Uterus (tissue), 4 donors: ENCODE data around the gene EPPIN. TPM values are rescaled to one million over a fixed set of nuclear protein-coding genes. Genes with fewer than 3 reads are reported as not detected.

Experiments
- DNase-seq, 2 donors: peaks; one replicate each; pipeline ENCODE4 v3.0.0-alpha.2; 2019 to 2020
- H3K27ac ChIP-seq, 2 donors: fragments of 200-600 bp; sonication (generic); 1 replicate in 1 of 2; 2 replicates in 1 of 2; pipeline ENCODE4 v1.5.1; 2016 to 2018
- H3K27me3 ChIP-seq, 2 donors: fragments of 200-600 bp; sonication (generic); one replicate each; pipeline ENCODE4 v1.5.1; 2018 to 2019; ENCODE audit warnings: control low read depth in 1 of 2
- H3K36me3 ChIP-seq, 2 donors: fragments of 200-600 bp; sonication (generic); one replicate each; pipeline ENCODE4 v1.5.1; 2019; ENCODE audit warnings: control low read depth in 1 of 2
- H3K4me1 ChIP-seq, 2 donors: fragments of 200-600 bp; sonication (generic); one replicate each; pipeline ENCODE4 v1.5.1; 2018 to 2019; ENCODE audit warnings: control low read depth in 1 of 2
- H3K4me3 ChIP-seq, 2 donors: fragments of 200-600 bp; sonication (generic); 1 replicate in 1 of 2; 2 replicates in 1 of 2; pipeline ENCODE4 v1.5.1; 2018 to 2019; ENCODE audit warnings: mild to moderate bottlenecking in 1 of 2
- H3K9me3 ChIP-seq, 2 donors: fragments of 200-600 bp; sonication (generic); one replicate each; pipeline ENCODE4 v1.5.1; 2019; ENCODE audit warnings: control low read depth in 1 of 2
- CTCF ChIP-seq, 4 experiments: fragments of 200-600 bp in 2 of 4; fragments of 450-650 bp in 2 of 4; sonication (generic) in 2 of 4; IDR thresholded peaks; one replicate each; pipeline ENCODE4 v1.5.1; 2016 to 2019; ENCODE audit warnings: antibody characterized with exemption in 4 of 4, mild to moderate bottlenecking in 2 of 4, moderate library complexity in 1 of 4
- POLR2A ChIP-seq, 2 donors: fragments of 450-650 bp; IDR thresholded peaks; one replicate each; pipeline ENCODE4 v1.6.1; 2016; ENCODE audit warnings: antibody characterized with exemption in 2 of 2, mild to moderate bottlenecking in 1 of 2, moderate library complexity in 1 of 2
- intact Hi-C: fragments of 100-400 bp; cut with DNase I; formaldehyde crosslinking; loops from one replicate; pipeline ENCODE4 v1.15.1; 2023; ENCODE audit warnings: low total_unique reads
- total RNA-seq, 4 donors: library from RNA; depleted of rRNA in 3 of 4; stranded (reverse); fragments of >200 nt in 3 of 4; gene quantifications; one replicate each; pipeline versions ENCODE4 v1.1.0 to v1.2.4, GENCODE V29; 2014 to 2023
- donor health status: DM: yes; HTN: yes; CAD: no.

EPPIN gene
- total RNA-seq, 4 donors from 2014 or later, result 0.97 TPM; not detected in 3

GRCh38 chr20:45507011-45507820 is 40.0 kb downstream of the EPPIN start:
- no peak for DNase-seq
- Histone ChIP-seq H3K27ac (no peak overlapping the region), H3K4me3 (no peak overlapping the region), H3K9me3 (no peaks in the 10 kb centered on the region), H3K27me3 (no peaks in the 10 kb centered on the region), H3K4me1 (no peaks in the 10 kb centered on the region), H3K36me3 (no peaks in the 10 kb centered on the region)
- TF ChIP-seq POLR2A (IDR thresholded peaks at IDR 0.05), result no peak
- TF ChIP-seq CTCF (IDR thresholded peaks at IDR 0.05), result no peak
- intact Hi-C loops, result no loop called here

GRCh38 chr20:45506398-45506797 is 40.8 kb downstream of the EPPIN start:
- H3K4me3 ChIP-seq, result no peak overlapping the region
- intact Hi-C loops, result no loop called here
- H3K9me3 ChIP-seq, result no peaks in the 10 kb centered on the region
- no peaks in the 10 kb centered on the region for H3K36me3 ChIP-seq
- no peak for DNase-seq
- no peaks in the 10 kb centered on the region for H3K4me1 ChIP-seq
- no peak overlapping the region for H3K27ac ChIP-seq
- H3K27me3 ChIP-seq, result no peaks in the 10 kb centered on the region
- no peak for TF ChIP-seq CTCF (IDR thresholded peaks at IDR 0.05)
- no peak for TF ChIP-seq POLR2A (IDR thresholded peaks at IDR 0.05)

- intact Hi-C loops, result no loop called here
These were observed 43.8 kb downstream of the EPPIN start for GRCh38 chr20:45503403-45503802.

GRCh38 chr20:45502561-45502960 is 44.6 kb downstream of the EPPIN start:
- Histone ChIP-seq H3K9me3 (no peaks in the 10 kb centered on the region), H3K4me3 (no peak overlapping the region), H3K4me1 (no peaks in the 10 kb centered on the region), H3K36me3 (no peaks in the 10 kb centered on the region), H3K27me3 (no peaks in the 10 kb centered on the region), H3K27ac (no peak overlapping the region)
- no peak for DNase-seq
- intact Hi-C loops, result no loop called here
- no peak for TF ChIP-seq CTCF (IDR thresholded peaks at IDR 0.05)
- no peak for TF ChIP-seq POLR2A (IDR thresholded peaks at IDR 0.05)

More at GRCh38 chr20:45503403-45503802, 43.8 kb downstream of the EPPIN start:
- Histone ChIP-seq H3K4me3 (no peak overlapping the region), H3K27ac (no peak overlapping the region), H3K36me3 (no peaks in the 10 kb centered on the region), H3K4me1 (no peaks in the 10 kb centered on the region), H3K27me3 (no peaks in the 10 kb centered on the region), H3K9me3 (no peaks in the 10 kb centered on the region)
- DNase-seq, result no peak
- no peak for TF ChIP-seq POLR2A (IDR thresholded peaks at IDR 0.05)
- no peak for TF ChIP-seq CTCF (IDR thresholded peaks at IDR 0.05)

- Histone ChIP-seq H3K9me3 (no peaks in the 10 kb centered on the region), H3K27me3 (no peaks in the 10 kb centered on the region), H3K27ac (no peak overlapping the region), H3K4me1 (no peaks in the 10 kb centered on the region), H3K4me3 (no peak overlapping the region), H3K36me3 (no peaks in the 10 kb centered on the region)
- intact Hi-C loops, result no loop called here
- DNase-seq, result no peak
- no peak for TF ChIP-seq POLR2A (IDR thresholded peaks at IDR 0.05)
- TF ChIP-seq CTCF (IDR thresholded peaks at IDR 0.05), result no peak
These were observed 45.6 kb downstream of the EPPIN start for GRCh38 chr20:45501600-45501999.
